ENCODE data around the gene CGA.

The CGA gene

DNA sequence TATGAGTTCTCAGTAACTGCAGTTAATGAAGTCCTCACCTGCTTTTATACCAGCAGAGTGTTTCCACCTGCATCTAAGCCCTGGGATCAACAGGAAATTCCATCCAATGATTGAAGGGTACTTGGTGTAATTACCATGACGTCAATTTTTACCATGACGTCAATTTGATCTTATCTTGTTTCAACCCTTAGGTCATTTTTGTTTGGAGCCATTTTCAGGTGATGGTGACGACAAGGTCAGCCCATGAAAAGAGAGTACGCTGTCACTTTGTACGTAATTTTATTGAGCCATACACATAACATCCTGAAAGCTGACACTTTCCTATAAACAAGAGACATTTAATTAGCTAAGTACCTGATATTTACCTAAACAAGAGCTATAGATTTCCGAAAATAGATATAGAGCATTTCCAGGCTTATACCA is at the start of gene CGA (continued):
- TF ChIP-seq ZNF658 (tag by site-specific recombination; IDR thresholded peaks at IDR 0.05) (no peak), ZFP69B (tag by site-specific recombination; IDR thresholded peaks at IDR 0.05) (no peak), ZNF391 (tag by site-specific recombination; IDR thresholded peaks at IDR 0.05; ENCODE audit: borderline replicate concordance, low read depth) (peak; percentile 77; the same call in 1 of the 2 replicates), GLI2 (tag by site-specific recombination; IDR thresholded peaks at IDR 0.05; ENCODE audit: borderline replicate concordance, low read depth) (no peak), ZNF548 (tag by site-specific recombination; IDR thresholded peaks at IDR 0.05) (no peak), ZNF510 (tag by site-specific recombination; IDR thresholded peaks at IDR 0.05; ENCODE audit: insufficient replicate concordance) (no peak), ZNF423 (tag by site-specific recombination; IDR thresholded peaks at IDR 0.05) (no peak), ZNF138 (tag by site-specific recombination; IDR thresholded peaks at IDR 0.05; ENCODE audit: borderline replicate concordance) (no peak), ZNF302 (tag by site-specific recombination; IDR thresholded peaks at IDR 0.05; ENCODE audit: low read depth) (no peak), ZNF785 (tag by site-specific recombination; IDR thresholded peaks at IDR 0.05) (no peak), ZNF473 (tag by site-specific recombination; IDR thresholded peaks at IDR 0.05) (no peak), KLF16 (tag by site-specific recombination; IDR thresholded peaks at IDR 0.05) (no peak), ZNF549 (tag by site-specific recombination; IDR thresholded peaks at IDR 0.05) (no peak), ZNF335 (tag by site-specific recombination; conservative IDR thresholded peaks at IDR 0.05) (no peak; the same call in 1 of the 2 replicates), ZNF48 (tag by site-specific recombination; IDR thresholded peaks at IDR 0.05) (no peak), ZBTB20 (tag by site-specific recombination; IDR thresholded peaks at IDR 0.05) (no peak), ZNF416 (tag by site-specific recombination; IDR thresholded peaks at IDR 0.05) (no peak), ZNF121 (tag by site-specific recombination; IDR thresholded peaks at IDR 0.05) (no peak), ZNF248 (tag by site-specific recombination; IDR thresholded peaks at IDR 0.05) (no peak), ZNF184 (tag by site-specific recombination; IDR thresholded peaks at IDR 0.05) (no peak; the same call in none of the 2 replicates)
- TF ChIP-seq, protein P1, sequence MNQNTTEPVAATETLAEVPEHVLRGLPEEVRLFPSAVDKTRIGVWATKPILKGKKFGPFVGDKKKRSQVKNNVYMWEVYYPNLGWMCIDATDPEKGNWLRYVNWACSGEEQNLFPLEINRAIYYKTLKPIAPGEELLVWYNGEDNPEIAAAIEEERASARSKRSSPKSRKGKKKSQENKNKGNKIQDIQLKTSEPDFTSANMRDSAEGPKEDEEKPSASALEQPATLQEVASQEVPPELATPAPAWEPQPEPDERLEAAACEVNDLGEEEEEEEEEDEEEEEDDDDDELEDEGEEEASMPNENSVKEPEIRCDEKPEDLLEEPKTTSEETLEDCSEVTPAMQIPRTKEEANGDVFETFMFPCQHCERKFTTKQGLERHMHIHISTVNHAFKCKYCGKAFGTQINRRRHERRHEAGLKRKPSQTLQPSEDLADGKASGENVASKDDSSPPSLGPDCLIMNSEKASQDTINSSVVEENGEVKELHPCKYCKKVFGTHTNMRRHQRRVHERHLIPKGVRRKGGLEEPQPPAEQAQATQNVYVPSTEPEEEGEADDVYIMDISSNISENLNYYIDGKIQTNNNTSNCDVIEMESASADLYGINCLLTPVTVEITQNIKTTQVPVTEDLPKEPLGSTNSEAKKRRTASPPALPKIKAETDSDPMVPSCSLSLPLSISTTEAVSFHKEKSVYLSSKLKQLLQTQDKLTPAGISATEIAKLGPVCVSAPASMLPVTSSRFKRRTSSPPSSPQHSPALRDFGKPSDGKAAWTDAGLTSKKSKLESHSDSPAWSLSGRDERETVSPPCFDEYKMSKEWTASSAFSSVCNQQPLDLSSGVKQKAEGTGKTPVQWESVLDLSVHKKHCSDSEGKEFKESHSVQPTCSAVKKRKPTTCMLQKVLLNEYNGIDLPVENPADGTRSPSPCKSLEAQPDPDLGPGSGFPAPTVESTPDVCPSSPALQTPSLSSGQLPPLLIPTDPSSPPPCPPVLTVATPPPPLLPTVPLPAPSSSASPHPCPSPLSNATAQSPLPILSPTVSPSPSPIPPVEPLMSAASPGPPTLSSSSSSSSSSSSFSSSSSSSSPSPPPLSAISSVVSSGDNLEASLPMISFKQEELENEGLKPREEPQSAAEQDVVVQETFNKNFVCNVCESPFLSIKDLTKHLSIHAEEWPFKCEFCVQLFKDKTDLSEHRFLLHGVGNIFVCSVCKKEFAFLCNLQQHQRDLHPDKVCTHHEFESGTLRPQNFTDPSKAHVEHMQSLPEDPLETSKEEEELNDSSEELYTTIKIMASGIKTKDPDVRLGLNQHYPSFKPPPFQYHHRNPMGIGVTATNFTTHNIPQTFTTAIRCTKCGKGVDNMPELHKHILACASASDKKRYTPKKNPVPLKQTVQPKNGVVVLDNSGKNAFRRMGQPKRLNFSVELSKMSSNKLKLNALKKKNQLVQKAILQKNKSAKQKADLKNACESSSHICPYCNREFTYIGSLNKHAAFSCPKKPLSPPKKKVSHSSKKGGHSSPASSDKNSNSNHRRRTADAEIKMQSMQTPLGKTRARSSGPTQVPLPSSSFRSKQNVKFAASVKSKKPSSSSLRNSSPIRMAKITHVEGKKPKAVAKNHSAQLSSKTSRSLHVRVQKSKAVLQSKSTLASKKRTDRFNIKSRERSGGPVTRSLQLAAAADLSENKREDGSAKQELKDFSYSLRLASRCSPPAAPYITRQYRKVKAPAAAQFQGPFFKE (tag by site-specific recombination; IDR thresholded peaks at IDR 0.05; ENCODE audit: borderline replicate concordance), result no peak
- TF ChIP-seq, protein P2, sequence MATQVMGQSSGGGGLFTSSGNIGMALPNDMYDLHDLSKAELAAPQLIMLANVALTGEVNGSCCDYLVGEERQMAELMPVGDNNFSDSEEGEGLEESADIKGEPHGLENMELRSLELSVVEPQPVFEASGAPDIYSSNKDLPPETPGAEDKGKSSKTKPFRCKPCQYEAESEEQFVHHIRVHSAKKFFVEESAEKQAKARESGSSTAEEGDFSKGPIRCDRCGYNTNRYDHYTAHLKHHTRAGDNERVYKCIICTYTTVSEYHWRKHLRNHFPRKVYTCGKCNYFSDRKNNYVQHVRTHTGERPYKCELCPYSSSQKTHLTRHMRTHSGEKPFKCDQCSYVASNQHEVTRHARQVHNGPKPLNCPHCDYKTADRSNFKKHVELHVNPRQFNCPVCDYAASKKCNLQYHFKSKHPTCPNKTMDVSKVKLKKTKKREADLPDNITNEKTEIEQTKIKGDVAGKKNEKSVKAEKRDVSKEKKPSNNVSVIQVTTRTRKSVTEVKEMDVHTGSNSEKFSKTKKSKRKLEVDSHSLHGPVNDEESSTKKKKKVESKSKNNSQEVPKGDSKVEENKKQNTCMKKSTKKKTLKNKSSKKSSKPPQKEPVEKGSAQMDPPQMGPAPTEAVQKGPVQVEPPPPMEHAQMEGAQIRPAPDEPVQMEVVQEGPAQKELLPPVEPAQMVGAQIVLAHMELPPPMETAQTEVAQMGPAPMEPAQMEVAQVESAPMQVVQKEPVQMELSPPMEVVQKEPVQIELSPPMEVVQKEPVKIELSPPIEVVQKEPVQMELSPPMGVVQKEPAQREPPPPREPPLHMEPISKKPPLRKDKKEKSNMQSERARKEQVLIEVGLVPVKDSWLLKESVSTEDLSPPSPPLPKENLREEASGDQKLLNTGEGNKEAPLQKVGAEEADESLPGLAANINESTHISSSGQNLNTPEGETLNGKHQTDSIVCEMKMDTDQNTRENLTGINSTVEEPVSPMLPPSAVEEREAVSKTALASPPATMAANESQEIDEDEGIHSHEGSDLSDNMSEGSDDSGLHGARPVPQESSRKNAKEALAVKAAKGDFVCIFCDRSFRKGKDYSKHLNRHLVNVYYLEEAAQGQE (tag by site-specific recombination; IDR thresholded peaks at IDR 0.05), result no peak
- TF ChIP-seq, protein P3, sequence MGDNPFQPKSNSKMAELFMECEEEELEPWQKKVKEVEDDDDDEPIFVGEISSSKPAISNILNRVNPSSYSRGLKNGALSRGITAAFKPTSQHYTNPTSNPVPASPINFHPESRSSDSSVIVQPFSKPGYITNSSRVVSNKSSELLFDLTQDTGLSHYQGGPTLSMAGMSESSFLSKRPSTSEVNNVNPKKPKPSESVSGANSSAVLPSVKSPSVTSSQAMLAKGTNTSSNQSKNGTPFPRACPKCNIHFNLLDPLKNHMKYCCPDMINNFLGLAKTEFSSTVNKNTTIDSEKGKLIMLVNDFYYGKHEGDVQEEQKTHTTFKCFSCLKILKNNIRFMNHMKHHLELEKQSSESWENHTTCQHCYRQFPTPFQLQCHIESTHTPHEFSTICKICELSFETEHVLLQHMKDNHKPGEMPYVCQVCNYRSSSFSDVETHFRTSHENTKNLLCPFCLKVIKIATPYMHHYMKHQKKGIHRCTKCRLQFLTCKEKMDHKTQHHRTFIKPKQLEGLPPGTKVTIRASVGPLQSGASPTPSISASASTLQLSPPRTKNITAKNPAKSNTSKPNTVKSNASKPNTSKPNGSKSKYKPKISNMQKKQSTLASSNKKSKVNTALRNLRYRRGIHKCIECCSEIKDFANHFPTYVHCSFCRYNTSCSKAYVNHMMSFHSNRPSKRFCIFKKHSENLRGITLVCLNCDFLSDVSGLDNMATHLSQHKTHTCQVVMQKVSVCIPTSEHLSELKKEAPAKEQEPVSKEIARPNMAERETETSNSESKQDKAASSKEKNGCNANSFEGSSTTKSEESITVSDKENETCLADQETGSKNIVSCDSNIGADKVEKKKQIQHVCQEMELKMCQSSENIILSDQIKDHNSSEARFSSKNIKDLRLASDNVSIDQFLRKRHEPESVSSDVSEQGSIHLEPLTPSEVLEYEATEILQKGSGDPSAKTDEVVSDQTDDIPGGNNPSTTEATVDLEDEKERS (tag by site-specific recombination; IDR thresholded peaks at IDR 0.05), result no peak
- TF ChIP-seq, protein P4, sequence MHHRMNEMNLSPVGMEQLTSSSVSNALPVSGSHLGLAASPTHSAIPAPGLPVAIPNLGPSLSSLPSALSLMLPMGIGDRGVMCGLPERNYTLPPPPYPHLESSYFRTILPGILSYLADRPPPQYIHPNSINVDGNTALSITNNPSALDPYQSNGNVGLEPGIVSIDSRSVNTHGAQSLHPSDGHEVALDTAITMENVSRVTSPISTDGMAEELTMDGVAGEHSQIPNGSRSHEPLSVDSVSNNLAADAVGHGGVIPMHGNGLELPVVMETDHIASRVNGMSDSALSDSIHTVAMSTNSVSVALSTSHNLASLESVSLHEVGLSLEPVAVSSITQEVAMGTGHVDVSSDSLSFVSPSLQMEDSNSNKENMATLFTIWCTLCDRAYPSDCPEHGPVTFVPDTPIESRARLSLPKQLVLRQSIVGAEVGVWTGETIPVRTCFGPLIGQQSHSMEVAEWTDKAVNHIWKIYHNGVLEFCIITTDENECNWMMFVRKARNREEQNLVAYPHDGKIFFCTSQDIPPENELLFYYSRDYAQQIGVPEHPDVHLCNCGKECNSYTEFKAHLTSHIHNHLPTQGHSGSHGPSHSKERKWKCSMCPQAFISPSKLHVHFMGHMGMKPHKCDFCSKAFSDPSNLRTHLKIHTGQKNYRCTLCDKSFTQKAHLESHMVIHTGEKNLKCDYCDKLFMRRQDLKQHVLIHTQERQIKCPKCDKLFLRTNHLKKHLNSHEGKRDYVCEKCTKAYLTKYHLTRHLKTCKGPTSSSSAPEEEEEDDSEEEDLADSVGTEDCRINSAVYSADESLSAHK (tag by site-specific recombination; IDR thresholded peaks at IDR 0.05), result 0 out of 2 replicates have a peak, but pooled peaks have one; percentile 20
- TF ChIP-seq, protein P5, sequence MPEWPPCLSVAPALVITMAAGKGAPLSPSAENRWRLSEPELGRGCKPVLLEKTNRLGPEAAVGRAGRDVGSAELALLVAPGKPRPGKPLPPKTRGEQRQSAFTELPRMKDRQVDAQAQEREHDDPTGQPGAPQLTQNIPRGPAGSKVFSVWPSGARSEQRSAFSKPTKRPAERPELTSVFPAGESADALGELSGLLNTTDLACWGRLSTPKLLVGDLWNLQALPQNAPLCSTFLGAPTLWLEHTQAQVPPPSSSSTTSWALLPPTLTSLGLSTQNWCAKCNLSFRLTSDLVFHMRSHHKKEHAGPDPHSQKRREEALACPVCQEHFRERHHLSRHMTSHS (tag by site-specific recombination; IDR thresholded peaks at IDR 0.05), result no peak
